Breast epithelium (tissue), 4 donors: Measurements from ENCODE around the gene TPX2. TPM values are rescaled to one million over a fixed set of nuclear protein-coding genes. Genes with fewer than 3 reads are reported as not detected.

ENCODE experiments used
- DNase-seq, 2 donors: peaks; one replicate each; pipeline ENCODE4 v3.0.0-alpha.2; 2019; ENCODE audit warnings: low spot score in 2 of 2
- H3K27ac ChIP-seq, 2 donors: fragments of 200-600 bp; sonication (generic) in 1 of 2; one replicate each; pipeline ENCODE4 v1.5.1; 2016 to 2019; ENCODE audit warnings: mild to moderate bottlenecking in 1 of 2
- H3K27me3 ChIP-seq, 2 donors: fragments of 200-600 bp; sonication (generic) in 1 of 2; one replicate each; pipeline versions ENCODE4 v1.5.1 to v1.6.0; 2017 to 2019; ENCODE audit warnings: control low read depth in 1 of 2, mild to moderate bottlenecking in 1 of 2
- H3K36me3 ChIP-seq: fragments of 200-600 bp; one replicate; pipeline ENCODE4 v1.5.1; 2019
- H3K4me1 ChIP-seq, 2 donors: fragments of 200-600 bp; sonication (generic); one replicate each; pipeline ENCODE4 v1.5.1; 2016 to 2019; ENCODE audit warnings: control low read depth in 1 of 2
- H3K4me3 ChIP-seq, 3 donors: fragments of 200-600 bp; sonication (generic); 1 replicate in 2 of 3; 2 replicates in 1 of 3; pipeline ENCODE4 v1.5.1; 2016 to 2019; ENCODE audit warnings: mild to moderate bottlenecking in 3 of 3, moderate library complexity in 2 of 3
- H3K9me3 ChIP-seq, 2 donors: fragments of 200-600 bp; sonication (generic) in 1 of 2; one replicate each; pipeline ENCODE4 v1.5.1; 2016 to 2019; ENCODE audit warnings: control low read depth in 1 of 2
- CTCF ChIP-seq, 3 donors: fragments of 450-650 bp; IDR thresholded peaks; one replicate each; pipeline ENCODE4 v1.5.1; 2016 to 2017; ENCODE audit warnings: antibody characterized with exemption in 3 of 3, mild to moderate bottlenecking in 3 of 3, moderate library complexity in 3 of 3
- POLR2A ChIP-seq: fragments of 450-650 bp; IDR thresholded peaks from one replicate; pipeline ENCODE4 v1.6.1; 2016; ENCODE audit warnings: antibody characterized with exemption, mild to moderate bottlenecking, moderate library complexity
- POLR2AphosphoS5 ChIP-seq, 3 donors: sonication (generic); formaldehyde crosslinking; IDR thresholded peaks; one replicate each; pipeline ENCODE4 v1.6.1; 2017; ENCODE audit warnings: antibody characterized with exemption in 3 of 3
- intact Hi-C: fragments of 100-400 bp; cut with DNase I; formaldehyde crosslinking; loops from one replicate; pipeline ENCODE4 v1.15.1; 2023; ENCODE audit warnings: low total_unique reads
- total RNA-seq, 3 donors: library from RNA; depleted of rRNA; stranded (reverse); fragments of >200 nt; gene quantifications; one replicate each; pipeline ENCODE4 v1.1.0, GENCODE V29; 2016

TPX2 gene
- total RNA-seq, 3 donors from 2014 or later = 0.33 to 3.8 (median 0.73) TPM

- intact Hi-C loops = no loop called here
- TF ChIP-seq POLR2AphosphoS5 (IDR thresholded peaks at IDR 0.05) (peak in 2 of 3 donors; percentile 27 to 72), POLR2A (no peak)
- Histone ChIP-seq H3K4me1 (peaks cover 22 to 77% of the 10 kb centered on the region in 2 donors), H3K27ac (peak overlapping the region; percentile 100), H3K36me3 (no peaks in the 10 kb centered on the region), H3K4me3 (peak overlapping the region in 2 of 3 donors; percentile 24 to 59), H3K27me3 (no peaks in the 10 kb centered on the region), H3K9me3 (no peaks in the 10 kb centered on the region)
- DNase-seq = peak in 1 of 2 donors; percentile 83
Measured at GRCh38 chr20:31713312-31714273, 25.5 kb upstream of the TPX2 start.

- intact Hi-C loops = no loop called here
- Histone ChIP-seq H3K27me3 (no peaks in the 10 kb centered on the region), H3K27ac (peak overlapping the region; percentile 100), H3K4me3 (peak overlapping the region in 1 of 3 donors; percentile 83), H3K9me3 (no peaks in the 10 kb centered on the region), H3K4me1 (peaks cover 21 to 70% of the 10 kb centered on the region in 2 donors), H3K36me3 (no peaks in the 10 kb centered on the region)
- no peak for DNase-seq
- TF ChIP-seq POLR2A (no peak), CTCF (IDR thresholded peaks at IDR 0.05) (no peak), POLR2AphosphoS5 (IDR thresholded peaks at IDR 0.05) (no peak)
Measured at GRCh38 chr20:31715766-31716165, 23.3 kb upstream of the TPX2 start.

GRCh38 chr20:31716351-31716750 lies 22.7 kb upstream of the TPX2 start:
- Histone ChIP-seq H3K4me3 (peak overlapping the region in 1 of 3 donors; percentile 83), H3K9me3 (no peaks in the 10 kb centered on the region), H3K27ac (peak overlapping the region; percentile 100), H3K36me3 (no peaks in the 10 kb centered on the region), H3K27me3 (no peaks in the 10 kb centered on the region), H3K4me1 (peaks cover 18 to 64% of the 10 kb centered on the region in 2 donors)
- DNase-seq = no peak
- TF ChIP-seq CTCF (IDR thresholded peaks at IDR 0.05) (no peak), POLR2AphosphoS5 (IDR thresholded peaks at IDR 0.05) (no peak), POLR2A (no peak)
- intact Hi-C loops = no loop called here

- H3K27me3 ChIP-seq = no peaks in the 10 kb centered on the region
- no peaks in the 10 kb centered on the region for H3K36me3 ChIP-seq
- no peak for DNase-seq
- no peaks in the 10 kb centered on the region for H3K9me3 ChIP-seq
- no peak for TF ChIP-seq POLR2A
- TF ChIP-seq POLR2AphosphoS5 (IDR thresholded peaks at IDR 0.05) = no peak
- no peak for TF ChIP-seq CTCF (IDR thresholded peaks at IDR 0.05)
- H3K4me3 ChIP-seq = peak overlapping the region in 2 of 3 donors; percentile 9 to 83
- peak overlapping the region; percentile 100 for H3K27ac ChIP-seq
- intact Hi-C loops = no loop called here
- H3K4me1 ChIP-seq = peaks cover 12 to 60% of the 10 kb centered on the region in 2 donors
Measured at GRCh38 chr20:31716818-31717477, 22.1 kb upstream of the TPX2 start.

GRCh38 chr20:31717478-31718201 lies 21.4 kb upstream of the TPX2 start:
- TF ChIP-seq POLR2AphosphoS5 (IDR thresholded peaks at IDR 0.05) = peak in 1 of 3 donors; percentile 15
- no peak for TF ChIP-seq POLR2A
- DNase-seq = no peak
- Histone ChIP-seq H3K27ac (peak overlapping the region; percentile 100), H3K9me3 (no peaks in the 10 kb centered on the region), H3K27me3 (no peaks in the 10 kb centered on the region), H3K36me3 (no peaks in the 10 kb centered on the region), H3K4me3 (peak overlapping the region; percentile 9 to 83 (median 73)), H3K4me1 (peaks cover 8 to 55% of the 10 kb centered on the region in 2 donors)
- intact Hi-C loops = no loop called here
